B cell (primary cell): ENCODE measurements around the gene THBD. TPM values are rescaled to one million over a fixed set of nuclear protein-coding genes. Genes with fewer than 3 reads are reported as not detected.

Source experiments
- ATAC-seq: fragments of 200-7000 bp; cut with Tn5 transposase; one replicate; pipeline ENCODE4 v1.10.0; 2021; ENCODE audit warnings: low read depth, mild to moderate bottlenecking, moderate number of reproducible peaks, moderate library complexity
- CTCF ChIA-PET: fragments of 350-600 bp; sonication (Branson Sonifier 250); formaldehyde crosslinking; loops from one replicate; lab custom pipeline; 2021; ENCODE audit warnings: antibody characterized with exemption, inconsistent platforms; lab: Charles Lee
- POLR2A ChIA-PET: fragments of 350-600 bp; sonication (Branson Sonifier 250); formaldehyde crosslinking; loops from one replicate; lab custom pipeline; 2021; ENCODE audit warnings: antibody characterized with exemption; lab: Charles Lee
- DNase-seq: peaks from one replicate; pipeline ENCODE4 v3.0.0; 2013
- H2AFZ ChIP-seq: 2 replicates; pipeline ENCODE4 v1.6.1; 2012; ENCODE audit warnings: mild to moderate bottlenecking, low read depth, low read length; ENCODE audit not compliant: insufficient read depth, poor library complexity, severe bottlenecking
- H3K27ac ChIP-seq, 2 donors: 1 replicate in 1 of 2; 2 replicates in 1 of 2; pipeline ENCODE4 v1.5.1; 2012 to 2013; ENCODE audit warnings: low read length in 2 of 2, mild to moderate bottlenecking in 2 of 2, moderate library complexity in 1 of 2
- H3K27me3 ChIP-seq, 4 experiments: fragments of 200-600 bp in 1 of 4; sonication (generic) in 1 of 4; replicated peaks in 1 of 4; 1 replicate in 2 of 4; 2 replicates in 2 of 4; pipeline versions ENCODE4 v1.6.1 to v1.7.0; 2013 to 2016; ENCODE audit warnings: low read length in 3 of 4, mild to moderate bottlenecking in 2 of 4, mixed read lengths in 1 of 4, moderate library complexity in 1 of 4; ENCODE audit not compliant: insufficient read depth in 4 of 4, control insufficient read depth in 3 of 4; ENCODE audit errors: control extremely low read depth in 1 of 4
- H3K36me3 ChIP-seq, 2 experiments: replicated peaks in 1 of 2; 1 replicate in 1 of 2; 2 replicates in 1 of 2; pipeline versions ENCODE4 v1.6.1 to v1.7.1; 2013; ENCODE audit warnings: low read length in 1 of 2; ENCODE audit not compliant: insufficient read depth in 2 of 2, control insufficient read depth in 1 of 2; ENCODE audit errors: control extremely low read depth in 1 of 2, extremely low read depth in 1 of 2
- H3K4me1 ChIP-seq, 2 donors: fragments of 200-600 bp in 1 of 2; sonication (generic) in 1 of 2; 1 replicate in 1 of 2; 2 replicates in 1 of 2; pipeline versions ENCODE4 v1.5.1 to v1.6.1; 2013 to 2017; ENCODE audit warnings: low read length in 2 of 2; ENCODE audit not compliant: control insufficient read depth in 2 of 2, insufficient read depth in 2 of 2
- H3K4me2 ChIP-seq: replicated peaks from 2 replicates; pipeline ENCODE3; 2012; ENCODE audit warnings: mild to moderate bottlenecking, low read depth, low read length; ENCODE audit not compliant: poor library complexity, severe bottlenecking
- H3K4me3 ChIP-seq, 5 experiments: fragments of 200-600 bp in 1 of 5; sonication (generic) in 1 of 5; 1 replicate in 3 of 5; 2 replicates in 2 of 5; pipeline versions ENCODE4 v1.5.1 to v1.7.0; 2011 to 2016; ENCODE audit warnings: low read length in 4 of 5, mild to moderate bottlenecking in 4 of 5, low read depth in 2 of 5, control low read depth in 1 of 5, moderate library complexity in 1 of 5; ENCODE audit not compliant: insufficient read depth in 1 of 5; ENCODE audit errors: control extremely low read depth in 1 of 5, extremely low read depth in 1 of 5
- H3K79me2 ChIP-seq: fragments of 200-600 bp; sonication (generic); one replicate; pipeline ENCODE4 v1.6.0; 2016; ENCODE audit warnings: low read length; ENCODE audit not compliant: control insufficient read depth, insufficient read depth
- H3K9ac ChIP-seq: fragments of 200-600 bp; sonication (generic); 2 replicates; pipeline ENCODE4 v1.6.1; 2017; ENCODE audit warnings: mild to moderate bottlenecking, low read length, moderate library complexity
- H3K9me3 ChIP-seq, 3 donors: one replicate each; pipeline versions ENCODE4 v1.6.1 to v1.7.1; 2013; ENCODE audit warnings: low read length in 2 of 3; ENCODE audit not compliant: control insufficient read depth in 2 of 3, insufficient read depth in 1 of 3; ENCODE audit errors: control extremely low read depth in 1 of 3
- H4K20me1 ChIP-seq: 2 replicates; pipeline ENCODE4 v1.6.0; 2012; ENCODE audit warnings: mild to moderate bottlenecking, low read length; ENCODE audit not compliant: insufficient read depth, control insufficient read depth, poor library complexity, severe bottlenecking
- H3K27ac Mint-ChIP-seq: one replicate; pipeline ENCODE4 v1.8.0; 2021; ENCODE audit warnings: mixed read lengths
- H3K27me3 Mint-ChIP-seq: one replicate; pipeline ENCODE4 v1.8.0; 2021; ENCODE audit warnings: mixed read lengths
- H3K4me1 Mint-ChIP-seq: one replicate; pipeline ENCODE4 v1.8.0; 2021; ENCODE audit warnings: mixed read lengths
- H3K4me3 Mint-ChIP-seq: one replicate; pipeline ENCODE4 v1.8.0; 2021; ENCODE audit warnings: mixed read lengths
- H3K9me3 Mint-ChIP-seq: one replicate; pipeline ENCODE4 v1.8.0; 2022; ENCODE audit warnings: mixed read lengths; ENCODE audit not compliant: insufficient read depth
- CTCF ChIP-seq: fragments of 200-600 bp; IDR thresholded peaks from one replicate; pipeline ENCODE4 v1.8.0; 2022; ENCODE audit warnings: antibody characterized with exemption, mild to moderate bottlenecking
- EZH2 ChIP-seq: IDR thresholded peaks from 2 replicates; pipeline ENCODE4 v1.6.1; 2012; ENCODE audit warnings: borderline replicate concordance, low read depth, mild to moderate bottlenecking, moderate library complexity, low read length; ENCODE audit not compliant: insufficient read depth, poor library complexity, severe bottlenecking
- WGBS: methylation state at CpG from one replicate; pipeline ENCODE4 v1.1.5; 2013; ENCODE audit warnings: missing lambda C conversion rate; ENCODE audit not compliant: insufficient coverage; 5-methylcytosine and 5-hydroxymethylcytosine counted together
- intact Hi-C: fragments of 100-400 bp; cut with micrococcal nuclease; formaldehyde crosslinking; loops from one replicate; pipeline ENCODE4 v1.10.0; 2022
- polyA plus RNA-seq: library from polyadenylated mRNA; depleted of rRNA; stranded (reverse); fragments of >200 nt; gene quantifications from 2 replicates; pipeline ENCODE4 v1.2.3, GENCODE V29; 2012
- total RNA-seq, 2 donors: library from RNA; stranded (reverse); fragments of 120-200 nt in 1 of 2; gene quantifications; 1 replicate in 1 of 2; 2 replicates in 1 of 2; pipeline versions ENCODE4 v1.2.3 to v1.2.4, GENCODE V29; 2013 to 2022

THBD gene
- total and polyA plus RNA-seq, 2 donors (not counting 1 experiment from before 2014, with no cell fraction given), result 0.78 TPM; not detected in 1

- no peaks in the 10 kb centered on the region for H3K79me2 ChIP-seq
- H3K27ac ChIP-seq, result no peak overlapping the region
- H3K9me3 ChIP-seq, result no peaks in the 10 kb centered on the region
- Mint-ChIP-seq H3K27ac (no peak overlapping the region), H3K9me3 (no peaks in the 10 kb centered on the region), H3K4me3 (no peak overlapping the region), H3K4me1 (no peaks in the 10 kb centered on the region), H3K27me3 (no peaks in the 10 kb centered on the region)
- no peak for TF ChIP-seq EZH2
- no peak for TF ChIP-seq CTCF
- no CpG with 5 or more reads among the region's 2 CpGs for WGBS
- H4K20me1 ChIP-seq, result no peaks in the 10 kb centered on the region
- CTCF ChIA-PET, result no interaction called here
- no peak overlapping the region for H3K9ac ChIP-seq
- POLR2A ChIA-PET, result no interaction called here
- DNase-seq (no peak), ATAC-seq (no peak)
- H3K4me3 ChIP-seq, result no peak overlapping the region
- no peak overlapping the region for H3K4me2 ChIP-seq
- H3K36me3 ChIP-seq, result no peaks in the 10 kb centered on the region
- no peaks in the 10 kb centered on the region for H3K27me3 ChIP-seq
- intact Hi-C loops, result no loop called here
- no peak overlapping the region for H2AFZ ChIP-seq
- no peaks in the 10 kb centered on the region for H3K4me1 ChIP-seq
Observed at GRCh38 chr20:23069108-23069507, 19.6 kb upstream of the THBD start.

- H3K4me2 ChIP-seq, result no peak overlapping the region
- H3K79me2 ChIP-seq, result no peaks in the 10 kb centered on the region
- no CpG with 5 or more reads among the region's 1 CpG for WGBS
- ChIA-PET POLR2A (no interaction called here), CTCF (no interaction called here)
- no peaks in the 10 kb centered on the region for H3K36me3 ChIP-seq
- H3K4me1 ChIP-seq, result no peaks in the 10 kb centered on the region
- no peak for DNase-seq
- H2AFZ ChIP-seq, result no peak overlapping the region
- TF ChIP-seq EZH2 (no peak), CTCF (no peak)
- H3K9ac ChIP-seq, result no peak overlapping the region
- H4K20me1 ChIP-seq, result no peaks in the 10 kb centered on the region
- no peak overlapping the region for H3K4me3 ChIP-seq
- H3K9me3 Mint-ChIP-seq, result no peaks in the 10 kb centered on the region
- H3K27ac Mint-ChIP-seq, result no peak overlapping the region
- ATAC-seq, result no peak
- no peak overlapping the region for H3K27ac ChIP-seq
- no peaks in the 10 kb centered on the region for H3K27me3 ChIP-seq
- no peaks in the 10 kb centered on the region for H3K9me3 ChIP-seq
- no peaks in the 10 kb centered on the region for H3K27me3 Mint-ChIP-seq
- intact Hi-C loops, result no loop called here
- H3K4me1 Mint-ChIP-seq, result no peaks in the 10 kb centered on the region
- no peak overlapping the region for H3K4me3 Mint-ChIP-seq
Observed at GRCh38 chr20:23068283-23068682, 18.8 kb upstream of the THBD start.
